Measurements from ENCODE around the gene PDCD7. TPM values are rescaled to one million over a fixed set of nuclear protein-coding genes. Genes with fewer than 3 reads are reported as not detected.

PDCD7 gene
- total RNA-seq, 1 donor from 2014 or later = 15.8 TPM

Other genes starting within 250 kb of the PDCD7 start
- 1.3 TPM for gene ANKDD1A, start 221.9 kb downstream of the PDCD7 start, total RNA-seq
- gene SPG21, start 143.9 kb downstream of the PDCD7 start, total RNA-seq = 47.8 TPM
- 20.4 TPM for gene MTFMT, start 104.2 kb downstream of the PDCD7 start, total RNA-seq
- not detected for gene SLC51B, start 88.4 kb downstream of the PDCD7 start, total RNA-seq
- 18.9 TPM for gene RASL12, start 65.8 kb downstream of the PDCD7 start, total RNA-seq
- 10.6 TPM for gene KBTBD13, start 57.1 kb downstream of the PDCD7 start, total RNA-seq
- gene UBAP1L, start 18.6 kb downstream of the PDCD7 start, total RNA-seq = 1.3 TPM
- 58.3 TPM for gene CLPX, start 51.5 kb upstream of the PDCD7 start, total RNA-seq
- gene CILP, start 77.7 kb upstream of the PDCD7 start, total RNA-seq = 7.8 TPM
- 4.1 TPM for gene PARP16, start 153.1 kb upstream of the PDCD7 start, total RNA-seq
- gene RNU5A-1, start 162.2 kb upstream of the PDCD7 start, total RNA-seq = not detected
- 40.8 TPM for gene RNU5B-1, start 170.9 kb upstream of the PDCD7 start, total RNA-seq
- gene IGDCC3, start 244.2 kb upstream of the PDCD7 start, total RNA-seq = 0.10 TPM

Data from left ventricle myocardium superior (tissue), 1 donor.